Large intestine (tissue), 3 donors: ENCODE data around the gene AFF3. TPM values are rescaled to one million over a fixed set of nuclear protein-coding genes. Genes with fewer than 3 reads are reported as not detected.

Experiments used
- DNase-seq, 2 donors: peaks; one replicate each; pipeline versions ENCODE4 v3.0.0 to v3.0.0-alpha.2; 2013
- H3K27ac ChIP-seq: one replicate; pipeline ENCODE4 v1.5.1; 2013; ENCODE audit warnings: low read length
- H3K27me3 ChIP-seq: 2 replicates; pipeline ENCODE4 v1.6.1; 2013; ENCODE audit warnings: low read length; ENCODE audit not compliant: control insufficient read depth, insufficient read depth
- H3K36me3 ChIP-seq: 2 replicates; pipeline ENCODE4 v1.6.1; 2013; ENCODE audit warnings: low read length; ENCODE audit not compliant: control insufficient read depth, insufficient read depth
- H3K4me1 ChIP-seq: one replicate; pipeline ENCODE4 v1.6.1; 2013; ENCODE audit warnings: low read length; ENCODE audit not compliant: control insufficient read depth, insufficient read depth
- H3K4me3 ChIP-seq: one replicate; pipeline ENCODE4 v1.5.1; 2013; ENCODE audit warnings: low read length
- H3K9me3 ChIP-seq: one replicate; pipeline ENCODE4 v1.6.1; 2013; ENCODE audit warnings: mild to moderate bottlenecking, low read depth, low read length, moderate library complexity; ENCODE audit not compliant: control insufficient read depth
- WGBS: methylation state at CpG from one replicate; pipeline ENCODE4 v1.1.5; 2013; ENCODE audit warnings: low lambda C conversion rate; ENCODE audit not compliant: insufficient coverage; 5-methylcytosine and 5-hydroxymethylcytosine counted together
- polyA plus RNA-seq: library from polyadenylated mRNA; unstranded; fragments of 120-200 nt; gene quantifications from one replicate; pipeline ENCODE4 v1.2.1, GENCODE V29; 2013

The AFF3 gene
- polyA plus RNA-seq, 1 donor: 4.8 TPM

DNA sequence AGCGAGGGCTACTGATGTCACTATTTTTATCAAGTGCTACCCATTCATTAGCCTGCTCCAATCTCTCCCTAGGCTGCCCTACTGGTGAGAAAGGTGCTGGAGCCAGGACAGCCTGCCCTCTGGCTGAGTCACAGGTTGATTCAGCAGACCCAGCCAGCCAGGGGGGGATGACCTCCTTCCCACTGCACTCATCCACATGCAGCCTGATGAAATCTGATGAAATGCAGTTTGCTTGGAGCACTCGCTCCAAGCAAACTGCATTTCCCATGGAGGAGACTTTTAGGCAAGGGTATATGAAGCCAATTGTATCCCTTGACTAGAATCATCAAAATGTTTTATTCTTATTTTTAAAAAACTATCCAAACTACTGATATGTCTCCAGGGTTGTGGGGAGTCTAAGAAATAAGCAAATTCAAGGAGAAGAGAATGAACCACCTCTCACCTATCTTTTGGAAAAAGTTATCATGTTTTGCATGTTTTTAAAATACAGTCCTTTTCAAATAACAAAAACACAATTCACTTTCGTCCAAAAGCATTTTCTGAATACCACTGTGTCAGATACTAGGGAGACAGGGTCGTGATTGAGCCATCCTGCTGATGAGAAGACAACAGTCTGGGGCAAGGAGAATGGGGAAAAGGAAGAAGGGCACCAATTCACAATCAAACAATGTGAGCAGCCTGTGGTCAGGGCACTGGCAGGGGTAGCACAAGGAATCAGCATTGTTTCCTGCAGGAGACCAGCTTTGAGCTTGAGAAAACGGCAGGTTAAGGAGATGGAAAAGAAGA lies 128.3 kb downstream of the AFF3 start:
- Histone ChIP-seq H3K27ac (no peak overlapping the region), H3K4me3 (no peak overlapping the region), H3K27me3 (peaks cover 6% of the 10 kb centered on the region), H3K4me1 (no peaks in the 10 kb centered on the region), H3K36me3 (no peaks in the 10 kb centered on the region), H3K9me3 (peaks cover 6% of the 10 kb centered on the region)
- no peak for DNase-seq
- 35% methylated on average over 2 of the region's 5 CpGs for WGBS

DNA sequence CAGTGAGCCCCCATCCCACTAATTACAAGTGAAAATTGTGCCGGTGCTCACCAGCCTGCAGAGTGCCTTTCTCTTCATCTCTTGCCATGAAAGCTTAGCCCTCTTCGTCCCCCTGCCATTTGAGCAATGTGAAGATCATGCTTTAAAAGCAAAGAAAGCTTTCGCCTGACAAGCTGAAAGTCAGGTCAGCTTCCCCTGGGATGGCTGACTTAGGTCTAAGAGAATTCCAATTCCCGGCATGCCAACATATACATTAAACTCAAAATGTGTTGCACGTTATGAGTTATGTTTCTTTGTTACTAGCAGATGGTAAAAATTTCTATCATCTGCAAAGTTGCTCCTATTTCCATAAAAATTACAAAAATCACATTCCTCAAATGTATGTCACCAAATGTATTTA lies 129.8 kb downstream of the AFF3 start:
- Histone ChIP-seq H3K36me3 (no peaks in the 10 kb centered on the region), H3K27ac (no peak overlapping the region), H3K4me3 (no peak overlapping the region), H3K9me3 (peaks cover 6% of the 10 kb centered on the region), H3K27me3 (peaks cover 6% of the 10 kb centered on the region), H3K4me1 (no peaks in the 10 kb centered on the region)
- WGBS: 100% methylated on average over 1 of the region's 5 CpGs
- DNase-seq: no peak

DNA sequence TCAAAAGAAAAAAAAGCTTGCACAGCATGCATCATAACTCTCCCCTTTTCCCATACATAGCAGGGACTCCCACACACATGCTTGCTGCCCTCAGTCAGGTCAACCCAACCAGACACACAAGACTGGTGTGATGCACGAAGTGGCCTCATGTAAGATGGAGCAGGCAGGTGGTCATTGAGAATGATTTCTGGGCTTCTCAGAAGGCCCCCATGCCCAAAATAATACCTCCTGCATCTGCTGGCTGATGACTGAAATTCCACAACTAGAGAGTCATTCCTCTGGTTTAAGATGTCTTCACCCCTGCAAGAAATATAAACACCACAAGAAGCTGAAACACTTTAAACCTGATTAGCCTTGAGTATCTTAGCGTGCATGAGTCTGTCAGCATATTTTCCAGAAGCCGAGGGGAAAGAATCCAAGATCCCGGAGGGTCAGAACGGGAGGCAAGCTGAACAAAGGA lies 131.1 kb downstream of the AFF3 start:
- H3K4me3 ChIP-seq: no peak overlapping the region
- peaks cover 8% of the 10 kb centered on the region for H3K27me3 ChIP-seq
- H3K27ac ChIP-seq: no peak overlapping the region
- H3K36me3 ChIP-seq: peaks cover 6% of the 10 kb centered on the region
- H3K9me3 ChIP-seq: peaks cover 5% of the 10 kb centered on the region
- 82% methylated on average over 3 of the region's 5 CpGs for WGBS
- no peak for DNase-seq
- H3K4me1 ChIP-seq: no peaks in the 10 kb centered on the region

DNA sequence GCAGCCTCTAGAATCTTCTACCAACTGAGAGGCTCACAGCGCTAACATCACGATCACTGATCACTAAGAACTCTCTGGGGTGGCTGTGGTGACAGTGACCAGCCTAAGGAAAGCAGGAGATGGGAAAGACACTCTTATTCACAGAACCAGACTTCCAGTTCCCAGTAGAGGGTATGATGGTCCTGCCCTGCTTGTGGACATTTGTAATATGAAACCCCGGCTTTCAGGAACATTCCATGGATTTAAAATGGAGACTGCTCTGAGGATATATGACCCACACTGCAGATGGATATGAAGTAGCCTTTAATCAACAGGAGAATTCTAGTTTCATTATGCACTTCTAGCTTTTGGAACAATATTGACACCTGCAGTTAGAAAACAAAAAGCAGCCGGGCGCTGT lies 131.8 kb downstream of the AFF3 start:
- no peak overlapping the region for H3K4me3 ChIP-seq
- no peaks in the 10 kb centered on the region for H3K9me3 ChIP-seq
- no peak for DNase-seq
- H3K27me3 ChIP-seq: peaks cover 8% of the 10 kb centered on the region
- peaks cover 6% of the 10 kb centered on the region for H3K36me3 ChIP-seq
- H3K4me1 ChIP-seq: no peaks in the 10 kb centered on the region
- no peak overlapping the region for H3K27ac ChIP-seq
- no CpG with 5 or more reads among the region's 5 CpGs for WGBS

DNA sequence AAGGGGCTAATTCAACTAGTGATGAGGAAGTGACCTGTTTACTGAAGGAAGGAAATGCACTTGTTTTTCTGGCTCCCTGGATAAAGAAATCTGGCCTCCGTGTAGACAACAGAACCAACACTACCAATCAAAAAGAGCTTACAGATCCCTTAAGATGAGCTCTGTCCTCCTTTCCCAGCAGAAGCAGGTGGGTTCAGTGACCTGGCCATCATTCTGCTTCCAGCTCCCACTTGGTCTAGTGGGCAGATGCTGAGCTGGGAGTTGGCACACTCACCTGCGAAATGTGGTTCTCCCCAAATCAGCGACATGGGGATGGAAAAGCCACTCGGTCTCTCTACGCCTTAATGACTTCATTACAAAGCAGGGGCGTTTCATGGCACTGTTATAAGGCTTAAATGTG lies 132.6 kb downstream of the AFF3 start:
- Histone ChIP-seq H3K4me1 (no peaks in the 10 kb centered on the region), H3K27me3 (peaks cover 8% of the 10 kb centered on the region), H3K9me3 (no peaks in the 10 kb centered on the region), H3K4me3 (no peak overlapping the region), H3K27ac (no peak overlapping the region), H3K36me3 (peaks cover 6% of the 10 kb centered on the region)
- no CpG with 5 or more reads among the region's 6 CpGs for WGBS
- DNase-seq: no peak

DNA sequence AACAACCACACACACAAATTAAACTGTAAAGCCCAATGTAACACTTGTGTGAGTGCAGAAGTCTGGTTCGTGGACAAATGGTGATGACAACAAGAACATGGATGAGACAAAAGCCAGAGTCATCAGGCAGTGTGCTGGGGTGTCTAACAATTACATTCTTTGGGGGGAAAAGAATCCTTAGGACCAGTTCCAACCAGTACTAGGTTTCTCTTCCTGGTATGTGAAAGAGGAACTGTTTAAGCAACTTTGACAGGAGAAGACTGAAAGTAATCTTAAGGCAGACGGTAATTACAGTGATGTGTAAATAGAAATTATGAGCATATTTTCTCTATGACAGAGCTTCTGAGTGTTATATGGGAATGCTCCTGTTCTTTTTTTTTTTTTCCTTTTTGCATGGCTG lies 133.4 kb downstream of the AFF3 start:
- H3K27ac ChIP-seq: no peak overlapping the region
- peak in 1 of 2 donors; percentile 29 for DNase-seq
- H3K27me3 ChIP-seq: peaks cover 6% of the 10 kb centered on the region
- WGBS: 43% methylated on average over 1 of the region's 2 CpGs
- H3K36me3 ChIP-seq: peaks cover 6% of the 10 kb centered on the region
- H3K9me3 ChIP-seq: no peaks in the 10 kb centered on the region
- no peak overlapping the region for H3K4me3 ChIP-seq
- no peaks in the 10 kb centered on the region for H3K4me1 ChIP-seq

DNA sequence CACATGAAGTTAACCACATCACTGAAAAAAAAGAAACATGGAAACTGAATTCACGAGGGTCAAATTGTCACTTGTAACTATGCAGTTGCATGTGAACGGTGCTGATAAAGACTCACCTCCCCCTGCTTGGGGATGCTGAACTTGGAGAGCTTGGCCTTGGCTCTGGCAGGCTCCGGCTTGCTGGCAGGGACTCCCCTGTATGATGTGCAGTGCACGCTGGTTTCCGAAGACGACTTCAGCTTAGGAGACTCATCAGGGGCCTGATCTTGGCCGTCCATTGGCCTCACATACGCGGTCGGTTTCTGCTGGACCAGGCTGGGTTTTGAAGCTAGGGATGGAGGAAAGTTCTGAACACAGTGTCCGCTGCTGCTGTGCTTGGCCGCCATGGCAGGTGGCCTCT lies 135.9 kb downstream of the AFF3 start:
- no peak for DNase-seq
- peaks cover 6% of the 10 kb centered on the region for H3K36me3 ChIP-seq
- H3K27me3 ChIP-seq: peaks cover 3% of the 10 kb centered on the region
- H3K4me1 ChIP-seq: no peaks in the 10 kb centered on the region
- no peak overlapping the region for H3K4me3 ChIP-seq
- H3K9me3 ChIP-seq: no peaks in the 10 kb centered on the region
- no CpG with 5 or more reads among the region's 12 CpGs for WGBS
- H3K27ac ChIP-seq: no peak overlapping the region

DNA sequence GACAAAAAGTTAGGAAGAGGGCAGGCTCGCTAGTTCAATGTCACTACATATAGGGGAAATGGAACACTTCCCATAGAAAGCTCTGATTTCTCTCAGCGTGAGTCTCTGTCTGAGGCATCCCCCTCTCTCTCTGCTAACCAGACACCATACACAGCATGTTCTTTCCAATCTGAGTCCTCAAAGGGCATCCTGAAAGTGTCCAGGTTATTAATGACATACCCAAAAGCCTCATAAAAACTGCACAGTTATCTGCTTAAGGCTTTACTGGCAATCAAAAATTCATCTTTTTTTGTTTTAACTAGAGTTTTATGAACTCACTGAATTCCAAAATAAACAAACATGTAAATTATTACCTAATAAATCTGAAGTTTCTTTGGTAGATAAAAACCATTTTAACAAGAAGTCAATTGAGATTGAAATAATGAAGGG lies 137.4 kb downstream of the AFF3 start:
- peaks cover 6% of the 10 kb centered on the region for H3K36me3 ChIP-seq
- WGBS: 40% methylated on average over 1 of the region's 2 CpGs
- no peak for DNase-seq
- peaks cover 3% of the 10 kb centered on the region for H3K27me3 ChIP-seq
- no peak overlapping the region for H3K4me3 ChIP-seq
- no peaks in the 10 kb centered on the region for H3K9me3 ChIP-seq
- H3K27ac ChIP-seq: no peak overlapping the region
- H3K4me1 ChIP-seq: no peaks in the 10 kb centered on the region

DNA sequence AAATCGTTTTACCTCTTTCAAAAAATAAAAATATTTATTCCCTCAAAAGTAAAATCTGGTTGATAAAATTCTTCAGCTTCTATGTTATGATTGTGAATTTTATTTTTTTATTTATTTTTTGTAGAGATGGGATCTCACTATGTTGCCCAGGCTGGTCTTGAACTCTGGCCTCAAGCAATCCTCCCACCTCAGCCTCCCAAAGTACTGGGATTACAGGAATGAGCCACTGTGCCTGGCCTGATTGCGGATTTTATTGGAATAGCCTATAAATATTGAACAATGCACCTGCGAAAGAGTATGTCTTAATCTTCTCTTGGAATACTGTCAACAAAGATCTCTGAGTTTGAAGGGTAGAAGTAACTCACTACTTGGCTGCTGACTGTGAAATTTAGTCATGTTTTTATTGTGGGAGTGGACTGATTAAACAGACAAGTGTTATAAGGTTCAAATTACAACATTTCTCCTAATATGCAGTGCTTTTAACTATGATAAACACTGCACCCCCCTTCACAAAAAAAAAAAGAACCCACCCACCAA lies 138.0 kb downstream of the AFF3 start:
- H3K9me3 ChIP-seq: no peaks in the 10 kb centered on the region
- H3K27me3 ChIP-seq: peaks cover 3% of the 10 kb centered on the region
- no peak overlapping the region for H3K27ac ChIP-seq
- H3K4me3 ChIP-seq: no peak overlapping the region
- no peaks in the 10 kb centered on the region for H3K4me1 ChIP-seq
- peaks cover 6% of the 10 kb centered on the region for H3K36me3 ChIP-seq
- DNase-seq: no peak
- WGBS: 90% methylated on average over 2 of the region's 3 CpGs

DNA sequence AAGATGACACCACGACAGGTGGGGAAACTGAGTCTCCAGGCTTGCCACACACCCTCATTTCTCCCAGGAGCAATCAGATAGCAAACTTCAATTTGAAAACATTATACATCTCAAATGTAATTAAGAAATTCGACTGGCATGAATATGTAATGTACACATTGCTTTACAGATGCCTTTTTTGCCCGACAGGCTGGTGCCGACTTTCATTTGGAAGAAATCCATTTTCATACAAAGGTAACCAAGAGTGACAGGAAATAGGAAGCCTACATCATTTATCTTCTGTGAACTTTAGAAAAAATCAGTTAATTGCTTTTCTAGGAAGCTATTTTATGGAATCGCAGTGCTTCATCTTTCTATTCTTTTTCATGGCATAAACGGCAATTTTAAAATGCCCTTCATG lies 140.3 kb downstream of the AFF3 start:
- Histone ChIP-seq H3K27ac (no peak overlapping the region), H3K4me3 (no peak overlapping the region), H3K4me1 (no peaks in the 10 kb centered on the region), H3K9me3 (no peaks in the 10 kb centered on the region), H3K27me3 (peaks cover 2% of the 10 kb centered on the region), H3K36me3 (peaks cover 6% of the 10 kb centered on the region)
- no peak for DNase-seq
- WGBS: 89% methylated on average over 4 of the region's 6 CpGs
